ENCODE results near the gene ARMC6. TPM values are rescaled to one million over a fixed set of nuclear protein-coding genes. Genes with fewer than 3 reads are reported as not detected.

ARMC6 gene
- total RNA-seq, result 25.1 and 27.7 TPM in 2 replicates

DNA sequence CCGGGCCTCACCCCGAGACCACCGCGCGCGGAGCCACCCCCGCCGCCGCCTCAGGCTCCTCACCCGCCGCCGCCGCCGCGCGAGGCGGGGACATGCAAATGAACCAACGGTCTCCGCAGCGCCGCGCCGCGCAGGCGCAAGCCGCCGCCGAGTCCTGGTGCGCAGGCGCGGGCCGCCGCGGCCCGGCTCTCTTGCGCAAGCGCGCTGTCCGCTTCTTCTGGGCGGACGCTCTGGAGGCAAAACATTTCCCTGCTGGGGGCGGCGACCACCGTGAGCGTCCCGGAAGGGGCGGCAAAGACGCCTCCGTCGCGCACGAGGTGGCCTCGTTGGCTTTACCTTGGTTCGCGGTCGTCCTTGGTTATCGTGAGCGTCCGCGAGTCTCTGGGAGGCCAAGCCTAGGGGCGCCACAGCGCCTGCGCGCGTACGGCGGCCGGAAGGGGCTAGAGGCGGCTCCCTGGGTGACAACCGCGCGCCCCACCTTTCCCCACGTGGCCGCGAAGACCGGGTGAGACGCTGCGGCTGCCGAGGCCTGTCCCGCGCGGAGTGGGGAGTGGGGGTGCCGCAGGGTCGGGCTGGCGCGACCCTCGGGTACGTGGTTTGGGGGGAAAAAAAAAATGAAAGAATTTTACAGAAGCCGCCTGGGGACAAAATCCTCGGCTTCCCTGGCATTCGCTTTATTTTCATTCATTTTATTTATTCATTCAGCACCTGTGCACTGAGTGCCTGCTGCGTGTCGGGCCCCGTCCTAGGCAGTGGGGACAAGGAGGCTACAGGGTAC lies at the start of gene ARMC6, which contains the start of gene SUGP2:
TSS of gene ARMC6 (plus strand) at position 178 of the 778 bp plus-strand sequence. CDS start 607 bp downstream, outside the sequence.
TSS of gene SUGP2 (minus strand) at position 92 of the 778 bp plus-strand sequence. CDS start 2,446 bp downstream, outside the sequence.

DNA sequence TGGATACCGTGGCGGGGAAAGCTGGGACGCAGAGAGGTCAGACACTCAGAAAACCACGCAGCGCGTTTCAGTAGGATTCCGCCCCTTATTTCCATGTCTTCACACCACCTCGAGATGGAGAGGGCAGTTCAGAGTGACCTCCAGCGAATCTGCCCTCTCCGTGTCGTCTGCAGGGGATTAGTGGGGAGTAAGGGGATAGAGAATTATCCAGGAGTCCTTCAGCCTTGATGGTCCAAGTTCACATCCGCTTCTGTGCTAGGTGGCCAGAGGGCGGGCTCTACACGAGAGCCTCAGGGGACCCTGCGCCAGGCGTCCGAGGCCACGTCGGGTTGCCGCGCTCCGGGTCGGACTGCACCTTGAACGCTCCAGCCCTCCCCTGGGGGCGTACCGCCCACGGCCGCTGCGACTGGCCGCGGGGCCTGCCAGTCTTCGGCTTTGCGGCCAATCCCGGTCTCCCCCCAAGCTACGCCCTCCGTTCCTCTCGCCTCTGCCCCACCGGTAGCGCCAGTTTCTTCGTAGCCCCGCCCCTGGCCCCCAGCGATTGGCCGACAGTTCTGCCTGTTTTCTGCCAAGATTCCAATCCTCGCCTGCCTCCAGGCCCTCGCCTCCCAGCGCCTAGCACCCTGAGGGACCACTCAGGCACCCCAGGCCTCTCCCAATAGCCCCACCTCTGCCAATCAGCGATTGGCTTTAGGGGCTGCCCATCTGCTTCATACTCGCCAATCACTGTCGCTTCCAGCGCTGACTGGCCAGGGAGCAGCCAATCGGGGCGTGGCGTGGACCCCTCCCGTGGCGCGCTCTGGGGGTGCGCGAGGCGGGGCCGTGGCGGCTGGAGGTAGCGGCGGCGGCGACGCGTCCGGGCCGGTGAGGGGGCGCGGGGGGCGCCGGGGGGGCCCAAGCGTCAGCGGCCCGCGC lies 30.0 kb downstream of the ARMC6 start, which contains the start of gene SLC25A42:
TSS of gene SLC25A42 (plus strand) at position 812 of the 915 bp plus-strand sequence. CDS start 32,131 bp downstream, outside the sequence.

Other genes with a start within 250 kb of the ARMC6 start
- gene COMP, start 242.3 kb upstream of the ARMC6 start, total RNA-seq, result 1.3 and 5.7 TPM in 2 replicates
- 41.5 and 54.9 TPM in 2 replicates for gene UPF1, start 201.6 kb upstream of the ARMC6 start, total RNA-seq
- 0.85 and 2.7 TPM in 2 replicates for gene CERS1, start 137.4 kb upstream of the ARMC6 start, total RNA-seq
- gene COPE, start 114.2 kb upstream of the ARMC6 start, total RNA-seq, result 167 and 229 TPM in 2 replicates
- gene DDX49, start 113.9 kb upstream of the ARMC6 start, total RNA-seq, result 56.9 and 80.1 TPM in 2 replicates
- 51.9 and 72.1 TPM in 2 replicates for gene HOMER3, start 92.4 kb upstream of the ARMC6 start, total RNA-seq
- 23.3 and 27.3 TPM in 2 replicates for gene SUGP2, start 86 bp upstream of the ARMC6 start, total RNA-seq
- gene SLC25A42, start 30.4 kb downstream of the ARMC6 start, total RNA-seq, result 4.4 and 5.7 TPM in 2 replicates
- 28.9 and 31.7 TPM in 2 replicates for gene TMEM161A, start 104.9 kb downstream of the ARMC6 start, total RNA-seq
- gene MEF2B, start 136.7 kb downstream of the ARMC6 start, total RNA-seq, result 0.09 and 0.14 TPM in 2 replicates
- gene BORCS8, start 158.5 kb downstream of the ARMC6 start, total RNA-seq, result 15.5 and 17.5 TPM in 2 replicates
- gene RFXANK, start 158.7 kb downstream of the ARMC6 start, total RNA-seq, result 56.2 and 64.3 TPM in 2 replicates
- 3.3 and 4.7 TPM in 2 replicates for gene NR2C2AP, start 169.8 kb downstream of the ARMC6 start, total RNA-seq
- gene NCAN, start 178.4 kb downstream of the ARMC6 start, total RNA-seq, result not detected in 2 replicates
- 1.3 and 2.0 TPM in 2 replicates for gene TM6SF2, start 239.7 kb downstream of the ARMC6 start, total RNA-seq